GM23338 (cell line): ENCODE results near the gene SLK. TPM values are rescaled to one million over a fixed set of nuclear protein-coding genes. Genes with fewer than 3 reads are reported as not detected.

Source experiments
- ATAC-seq: fragments of 200-7000 bp; cut with Tn5 transposase; 3 replicates; pipeline ENCODE4 v1.9.1; 2020
- DNase-seq: peaks from one replicate; pipeline ENCODE4 v3.0.0-alpha.2; 2015; ENCODE audit warnings: low spot score
- H2AFZ ChIP-seq: fragments of 200-600 bp; sonication (generic); 2 replicates; pipeline ENCODE4 v1.8.0; 2016; ENCODE audit warnings: antibody characterized with exemption, mild to moderate bottlenecking, moderate library complexity
- H3F3A ChIP-seq: fragments of 200-600 bp; sonication (generic); replicated peaks from 2 replicates; pipeline ENCODE4 v1.8.0; 2017; ENCODE audit warnings: antibody characterized with exemption, mixed run types, low read depth
- H3K27ac ChIP-seq: fragments of 200-600 bp; sonication (generic); 2 replicates; pipeline ENCODE4 v1.6.1; 2016; ENCODE audit warnings: low read depth
- H3K27me3 ChIP-seq: fragments of 200-600 bp; sonication (generic); 2 replicates; pipeline ENCODE4 v1.8.0; 2016; ENCODE audit warnings: mild to moderate bottlenecking, mixed run types, moderate library complexity; ENCODE audit not compliant: insufficient read depth
- H3K36me3 ChIP-seq: fragments of 200-600 bp; sonication (generic); 2 replicates; pipeline ENCODE4 v1.8.0; 2016; ENCODE audit warnings: mild to moderate bottlenecking; ENCODE audit not compliant: insufficient read depth
- H3K4me1 ChIP-seq: fragments of 200-600 bp; sonication (generic); 2 replicates; pipeline ENCODE4 v1.8.0; 2016; ENCODE audit warnings: mild to moderate bottlenecking, moderate library complexity; ENCODE audit not compliant: insufficient read depth
- H3K4me2 ChIP-seq: fragments of 200-600 bp; sonication (generic); 2 replicates; pipeline ENCODE4 v1.7.1; 2017; ENCODE audit warnings: mixed run types
- H3K4me3 ChIP-seq: fragments of 200-600 bp; sonication (generic); 2 replicates; pipeline ENCODE4 v1.6.1; 2016; ENCODE audit warnings: mixed run types
- H3K79me2 ChIP-seq: fragments of 200-600 bp; sonication (generic); replicated peaks from 2 replicates; pipeline ENCODE4 v1.8.0; 2017; ENCODE audit warnings: mild to moderate bottlenecking; ENCODE audit not compliant: insufficient read depth
- H3K9me2 ChIP-seq: fragments of 200-600 bp; sonication (generic); 2 replicates; pipeline ENCODE4 v1.8.0; 2017; ENCODE audit not compliant: insufficient read depth
- H4K20me1 ChIP-seq: fragments of 200-600 bp; sonication (generic); replicated peaks from 2 replicates; pipeline ENCODE4 v1.8.0; 2017; ENCODE audit warnings: mild to moderate bottlenecking; ENCODE audit not compliant: insufficient read depth
- H3K27ac Mint-ChIP-seq: 2 replicates; pipeline ENCODE4 v1.8.0; 2020; ENCODE audit warnings: inconsistent platforms, mild to moderate bottlenecking, moderate library complexity, mixed read lengths
- H3K27me3 Mint-ChIP-seq: 3 replicates; pipeline ENCODE4 v1.8.0; 2022; ENCODE audit warnings: low read depth, mild to moderate bottlenecking, moderate library complexity, mixed read lengths, inconsistent platforms; ENCODE audit not compliant: insufficient read depth, poor library complexity
- H3K36me3 Mint-ChIP-seq: 3 replicates; pipeline ENCODE4 v1.8.0; 2021; ENCODE audit warnings: low read depth, mild to moderate bottlenecking, inconsistent platforms, moderate library complexity, mixed read lengths
- H3K4me1 Mint-ChIP-seq: 3 replicates; pipeline ENCODE4 v1.8.0; 2020; ENCODE audit warnings: mild to moderate bottlenecking, inconsistent platforms, mixed read lengths
- H3K4me3 Mint-ChIP-seq: 3 replicates; pipeline ENCODE4 v1.8.0; 2021; ENCODE audit warnings: moderate library complexity, mild to moderate bottlenecking, inconsistent platforms, mixed read lengths
- H3K9me3 Mint-ChIP-seq: 3 replicates; pipeline ENCODE4 v1.8.0; 2020; ENCODE audit warnings: moderate library complexity, mild to moderate bottlenecking, inconsistent platforms, mixed read lengths
- CREB1 ChIP-seq: fragments of 250-450 bp; sonication (Bioruptor Pico); IDR thresholded peaks from 2 replicates; pipeline ENCODE4 v1.5.0; 2020; ENCODE audit warnings: low read depth, mild to moderate bottlenecking, moderate library complexity
- NANOG ChIP-seq: IDR thresholded peaks from 2 replicates; pipeline ENCODE4 v1.6.1; 2016; ENCODE audit warnings: antibody characterized with exemption, borderline replicate concordance
- POLR2AphosphoS5 ChIP-seq: IDR thresholded peaks from 2 replicates; pipeline ENCODE4 v1.6.1; 2016; ENCODE audit warnings: antibody characterized with exemption, low read depth
- ZNF114 ChIP-seq: fragments of 250-450 bp; sonication (Bioruptor Pico); IDR thresholded peaks from 2 replicates; pipeline ENCODE4 v1.5.0; 2020; ENCODE audit warnings: mild to moderate bottlenecking, moderate library complexity
- polyA plus RNA-seq: library from polyadenylated mRNA; unstranded; fragments of >200 nt; fragmentation: Nextera tagmentation; extraction: Ambion mirVana; gene quantifications from 2 replicates; pipeline ENCODE4 v1.2.1, GENCODE V29; 2016
- total RNA-seq: library from RNA; depleted of rRNA; stranded (reverse); fragments of >200 nt; shearing (Covaris generic); gene quantifications from 2 replicates; pipeline ENCODE4 v1.2.3, GENCODE V29; 2014
- TF ChIP-seq, protein P1 (sequence below): fragments of 250-450 bp; sonication (Bioruptor Pico); IDR thresholded peaks from 2 replicates; pipeline ENCODE4 v1.5.0; 2020; ENCODE audit warnings: mild to moderate bottlenecking, moderate library complexity
- TF ChIP-seq, protein P2 (sequence below): IDR thresholded peaks from 2 replicates; pipeline ENCODE4 v1.6.1; 2016; ENCODE audit warnings: antibody characterized with exemption
- TF ChIP-seq, protein P3 (sequence below): IDR thresholded peaks from one replicate; pipeline ENCODE4 v1.6.1; 2018; ENCODE audit warnings: antibody characterized with exemption; ENCODE audit not compliant: unreplicated experiment
- TF ChIP-seq, protein P4 (sequence below), 2 experiments: fragments of 200-600 bp in 1 of 2; sonication (generic) in 1 of 2; conservative IDR thresholded peaks; 2 replicates each; pipeline versions ENCODE4 v1.5.1 to v1.6.1; 2016 to 2017; ENCODE audit warnings: antibody characterized with exemption in 2 of 2, low read depth in 2 of 2, mild to moderate bottlenecking in 2 of 2, moderate library complexity in 1 of 2

SLK gene
- total and polyA plus RNA-seq, 2 experiments from 2014 or later, result 8.4 to 21.5 TPM

DNA sequence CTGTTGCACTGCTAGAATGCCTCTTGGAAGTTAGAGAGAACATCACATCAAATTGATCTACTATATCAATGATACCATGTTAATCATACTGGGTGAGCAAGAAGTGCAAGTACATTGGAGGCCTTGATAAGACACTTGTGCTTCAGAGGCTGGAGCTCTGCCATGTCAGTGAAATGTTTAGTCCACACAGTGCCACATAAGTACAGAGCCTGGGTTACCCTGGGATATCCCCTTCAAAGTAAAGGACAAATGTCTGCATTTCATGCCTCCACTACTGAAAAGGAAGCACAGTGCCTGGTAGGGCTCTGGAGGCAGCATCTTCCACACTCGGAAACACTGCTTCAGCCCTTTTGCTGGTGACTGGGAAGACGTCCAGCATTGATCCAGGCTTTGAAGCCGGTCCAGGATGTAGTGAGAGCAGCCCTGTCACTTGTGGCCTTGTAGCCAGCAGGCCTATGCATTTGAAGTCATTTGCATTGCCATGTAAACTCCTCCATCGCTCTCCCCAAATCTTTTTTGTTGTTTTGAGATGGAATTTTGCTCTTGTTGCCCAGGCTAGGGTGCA is 33.3 kb upstream of the SLK start:
- no peak for ATAC-seq

DNA sequence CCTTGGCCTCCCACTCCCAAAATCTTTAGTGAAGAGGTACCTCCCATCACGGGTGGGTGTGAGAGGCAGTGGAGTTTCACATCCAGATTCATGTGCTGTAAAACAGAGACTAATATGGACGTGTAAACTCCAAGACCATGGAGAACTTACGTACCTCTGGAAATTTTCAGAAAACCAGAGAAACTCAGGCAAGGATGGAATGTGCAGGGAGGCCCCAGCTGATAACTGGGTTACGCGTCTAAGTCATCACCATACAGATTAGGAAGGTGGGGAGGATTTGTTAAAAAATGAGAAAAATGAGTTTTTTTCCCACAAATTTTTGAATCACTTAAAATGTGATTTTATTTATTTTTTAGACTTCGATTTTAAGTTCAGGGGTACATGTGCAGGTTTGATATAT is 32.6 kb upstream of the SLK start:
- Mint-ChIP-seq H3K27ac (no peak overlapping the region), H3K27me3 (no peaks in the 10 kb centered on the region), H3K4me3 (no peak overlapping the region), H3K36me3 (no peaks in the 10 kb centered on the region), H3K9me3 (no peaks in the 10 kb centered on the region; the same call in 2 of the 3 replicates), H3K4me1 (peaks cover 7% of the 10 kb centered on the region)
- no peak overlapping the region for H2AFZ ChIP-seq
- H3K36me3 ChIP-seq, result no peaks in the 10 kb centered on the region
- no peaks in the 10 kb centered on the region for H3F3A ChIP-seq
- no peaks in the 10 kb centered on the region for H3K79me2 ChIP-seq
- DNase-seq (no peak), ATAC-seq (no peak)
- H3K4me1 ChIP-seq, result peaks cover 6% of the 10 kb centered on the region
- no peaks in the 10 kb centered on the region for H4K20me1 ChIP-seq
- H3K4me2 ChIP-seq, result no peak overlapping the region
- no peak overlapping the region for H3K4me3 ChIP-seq
- H3K9me2 ChIP-seq, result no peaks in the 10 kb centered on the region
- H3K27ac ChIP-seq, result no peak overlapping the region
- H3K27me3 ChIP-seq, result no peaks in the 10 kb centered on the region
- TF ChIP-seq, protein P1, sequence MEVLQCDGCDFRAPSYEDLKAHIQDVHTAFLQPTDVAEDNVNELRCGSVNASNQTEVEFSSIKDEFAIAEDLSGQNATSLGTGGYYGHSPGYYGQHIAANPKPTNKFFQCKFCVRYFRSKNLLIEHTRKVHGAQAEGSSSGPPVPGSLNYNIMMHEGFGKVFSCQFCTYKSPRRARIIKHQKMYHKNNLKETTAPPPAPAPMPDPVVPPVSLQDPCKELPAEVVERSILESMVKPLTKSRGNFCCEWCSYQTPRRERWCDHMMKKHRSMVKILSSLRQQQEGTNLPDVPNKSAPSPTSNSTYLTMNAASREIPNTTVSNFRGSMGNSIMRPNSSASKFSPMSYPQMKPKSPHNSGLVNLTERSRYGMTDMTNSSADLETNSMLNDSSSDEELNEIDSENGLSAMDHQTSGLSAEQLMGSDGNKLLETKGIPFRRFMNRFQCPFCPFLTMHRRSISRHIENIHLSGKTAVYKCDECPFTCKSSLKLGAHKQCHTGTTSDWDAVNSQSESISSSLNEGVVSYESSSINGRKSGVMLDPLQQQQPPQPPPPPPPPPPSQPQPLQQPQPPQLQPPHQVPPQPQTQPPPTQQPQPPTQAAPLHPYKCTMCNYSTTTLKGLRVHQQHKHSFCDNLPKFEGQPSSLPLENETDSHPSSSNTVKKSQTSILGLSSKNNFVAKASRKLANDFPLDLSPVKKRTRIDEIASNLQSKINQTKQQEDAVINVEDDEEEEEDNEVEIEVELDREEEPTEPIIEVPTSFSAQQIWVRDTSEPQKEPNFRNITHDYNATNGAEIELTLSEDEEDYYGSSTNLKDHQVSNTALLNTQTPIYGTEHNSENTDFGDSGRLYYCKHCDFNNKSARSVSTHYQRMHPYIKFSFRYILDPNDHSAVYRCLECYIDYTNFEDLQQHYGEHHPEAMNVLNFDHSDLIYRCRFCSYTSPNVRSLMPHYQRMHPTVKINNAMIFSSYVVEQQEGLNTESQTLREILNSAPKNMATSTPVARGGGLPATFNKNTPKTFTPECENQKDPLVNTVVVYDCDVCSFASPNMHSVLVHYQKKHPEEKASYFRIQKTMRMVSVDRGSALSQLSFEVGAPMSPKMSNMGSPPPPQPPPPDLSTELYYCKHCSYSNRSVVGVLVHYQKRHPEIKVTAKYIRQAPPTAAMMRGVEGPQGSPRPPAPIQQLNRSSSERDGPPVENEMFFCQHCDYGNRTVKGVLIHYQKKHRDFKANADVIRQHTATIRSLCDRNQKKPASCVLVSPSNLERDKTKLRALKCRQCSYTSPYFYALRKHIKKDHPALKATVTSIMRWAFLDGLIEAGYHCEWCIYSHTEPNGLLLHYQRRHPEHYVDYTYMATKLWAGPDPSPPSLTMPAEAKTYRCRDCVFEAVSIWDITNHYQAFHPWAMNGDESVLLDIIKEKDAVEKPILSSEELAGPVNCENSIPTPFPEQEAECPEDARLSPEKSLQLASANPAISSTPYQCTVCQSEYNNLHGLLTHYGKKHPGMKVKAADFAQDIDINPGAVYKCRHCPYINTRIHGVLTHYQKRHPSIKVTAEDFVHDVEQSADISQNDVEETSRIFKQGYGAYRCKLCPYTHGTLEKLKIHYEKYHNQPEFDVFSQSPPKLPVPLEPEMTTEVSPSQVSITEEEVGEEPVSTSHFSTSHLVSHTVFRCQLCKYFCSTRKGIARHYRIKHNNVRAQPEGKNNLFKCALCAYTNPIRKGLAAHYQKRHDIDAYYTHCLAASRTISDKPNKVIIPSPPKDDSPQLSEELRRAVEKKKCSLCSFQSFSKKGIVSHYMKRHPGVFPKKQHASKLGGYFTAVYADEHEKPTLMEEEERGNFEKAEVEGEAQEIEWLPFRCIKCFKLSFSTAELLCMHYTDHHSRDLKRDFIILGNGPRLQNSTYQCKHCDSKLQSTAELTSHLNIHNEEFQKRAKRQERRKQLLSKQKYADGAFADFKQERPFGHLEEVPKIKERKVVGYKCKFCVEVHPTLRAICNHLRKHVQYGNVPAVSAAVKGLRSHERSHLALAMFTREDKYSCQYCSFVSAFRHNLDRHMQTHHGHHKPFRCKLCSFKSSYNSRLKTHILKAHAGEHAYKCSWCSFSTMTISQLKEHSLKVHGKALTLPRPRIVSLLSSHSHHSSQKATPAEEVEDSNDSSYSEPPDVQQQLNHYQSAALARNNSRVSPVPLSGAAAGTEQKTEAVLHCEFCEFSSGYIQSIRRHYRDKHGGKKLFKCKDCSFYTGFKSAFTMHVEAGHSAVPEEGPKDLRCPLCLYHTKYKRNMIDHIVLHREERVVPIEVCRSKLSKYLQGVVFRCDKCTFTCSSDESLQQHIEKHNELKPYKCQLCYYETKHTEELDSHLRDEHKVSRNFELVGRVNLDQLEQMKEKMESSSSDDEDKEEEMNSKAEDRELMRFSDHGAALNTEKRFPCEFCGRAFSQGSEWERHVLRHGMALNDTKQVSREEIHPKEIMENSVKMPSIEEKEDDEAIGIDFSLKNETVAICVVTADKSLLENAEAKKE (CRISPR knock-in tag), result no peak
- TF ChIP-seq, protein P2, sequence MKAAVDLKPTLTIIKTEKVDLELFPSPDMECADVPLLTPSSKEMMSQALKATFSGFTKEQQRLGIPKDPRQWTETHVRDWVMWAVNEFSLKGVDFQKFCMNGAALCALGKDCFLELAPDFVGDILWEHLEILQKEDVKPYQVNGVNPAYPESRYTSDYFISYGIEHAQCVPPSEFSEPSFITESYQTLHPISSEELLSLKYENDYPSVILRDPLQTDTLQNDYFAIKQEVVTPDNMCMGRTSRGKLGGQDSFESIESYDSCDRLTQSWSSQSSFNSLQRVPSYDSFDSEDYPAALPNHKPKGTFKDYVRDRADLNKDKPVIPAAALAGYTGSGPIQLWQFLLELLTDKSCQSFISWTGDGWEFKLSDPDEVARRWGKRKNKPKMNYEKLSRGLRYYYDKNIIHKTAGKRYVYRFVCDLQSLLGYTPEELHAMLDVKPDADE, result no peak
- TF ChIP-seq CREB1 (CRISPR knock-in tag), result no peak
- no peak for TF ChIP-seq POLR2AphosphoS5
- TF ChIP-seq ZNF114 (CRISPR knock-in tag), result no peak
- TF ChIP-seq, protein P3, sequence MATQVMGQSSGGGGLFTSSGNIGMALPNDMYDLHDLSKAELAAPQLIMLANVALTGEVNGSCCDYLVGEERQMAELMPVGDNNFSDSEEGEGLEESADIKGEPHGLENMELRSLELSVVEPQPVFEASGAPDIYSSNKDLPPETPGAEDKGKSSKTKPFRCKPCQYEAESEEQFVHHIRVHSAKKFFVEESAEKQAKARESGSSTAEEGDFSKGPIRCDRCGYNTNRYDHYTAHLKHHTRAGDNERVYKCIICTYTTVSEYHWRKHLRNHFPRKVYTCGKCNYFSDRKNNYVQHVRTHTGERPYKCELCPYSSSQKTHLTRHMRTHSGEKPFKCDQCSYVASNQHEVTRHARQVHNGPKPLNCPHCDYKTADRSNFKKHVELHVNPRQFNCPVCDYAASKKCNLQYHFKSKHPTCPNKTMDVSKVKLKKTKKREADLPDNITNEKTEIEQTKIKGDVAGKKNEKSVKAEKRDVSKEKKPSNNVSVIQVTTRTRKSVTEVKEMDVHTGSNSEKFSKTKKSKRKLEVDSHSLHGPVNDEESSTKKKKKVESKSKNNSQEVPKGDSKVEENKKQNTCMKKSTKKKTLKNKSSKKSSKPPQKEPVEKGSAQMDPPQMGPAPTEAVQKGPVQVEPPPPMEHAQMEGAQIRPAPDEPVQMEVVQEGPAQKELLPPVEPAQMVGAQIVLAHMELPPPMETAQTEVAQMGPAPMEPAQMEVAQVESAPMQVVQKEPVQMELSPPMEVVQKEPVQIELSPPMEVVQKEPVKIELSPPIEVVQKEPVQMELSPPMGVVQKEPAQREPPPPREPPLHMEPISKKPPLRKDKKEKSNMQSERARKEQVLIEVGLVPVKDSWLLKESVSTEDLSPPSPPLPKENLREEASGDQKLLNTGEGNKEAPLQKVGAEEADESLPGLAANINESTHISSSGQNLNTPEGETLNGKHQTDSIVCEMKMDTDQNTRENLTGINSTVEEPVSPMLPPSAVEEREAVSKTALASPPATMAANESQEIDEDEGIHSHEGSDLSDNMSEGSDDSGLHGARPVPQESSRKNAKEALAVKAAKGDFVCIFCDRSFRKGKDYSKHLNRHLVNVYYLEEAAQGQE, result no peak

More for the DNA sequence above, 33.3 kb upstream of the SLK start:
- H3K36me3 Mint-ChIP-seq, result no peaks in the 10 kb centered on the region
- no peak for DNase-seq
- no peak overlapping the region for H3K4me3 ChIP-seq
- H3K9me3 Mint-ChIP-seq, result no peaks in the 10 kb centered on the region; the same call in 2 of the 3 replicates
- no peaks in the 10 kb centered on the region for H3F3A ChIP-seq
- H3K4me1 Mint-ChIP-seq, result peaks cover 14% of the 10 kb centered on the region
- no peaks in the 10 kb centered on the region for H4K20me1 ChIP-seq
- H3K79me2 ChIP-seq, result no peaks in the 10 kb centered on the region
- H2AFZ ChIP-seq, result no peak overlapping the region; the same call in 1 of the 2 replicates
- H3K4me2 ChIP-seq, result no peak overlapping the region
- TF ChIP-seq NANOG (no peak), ZNF114 (CRISPR knock-in tag) (no peak)
- TF ChIP-seq, protein P4, sequence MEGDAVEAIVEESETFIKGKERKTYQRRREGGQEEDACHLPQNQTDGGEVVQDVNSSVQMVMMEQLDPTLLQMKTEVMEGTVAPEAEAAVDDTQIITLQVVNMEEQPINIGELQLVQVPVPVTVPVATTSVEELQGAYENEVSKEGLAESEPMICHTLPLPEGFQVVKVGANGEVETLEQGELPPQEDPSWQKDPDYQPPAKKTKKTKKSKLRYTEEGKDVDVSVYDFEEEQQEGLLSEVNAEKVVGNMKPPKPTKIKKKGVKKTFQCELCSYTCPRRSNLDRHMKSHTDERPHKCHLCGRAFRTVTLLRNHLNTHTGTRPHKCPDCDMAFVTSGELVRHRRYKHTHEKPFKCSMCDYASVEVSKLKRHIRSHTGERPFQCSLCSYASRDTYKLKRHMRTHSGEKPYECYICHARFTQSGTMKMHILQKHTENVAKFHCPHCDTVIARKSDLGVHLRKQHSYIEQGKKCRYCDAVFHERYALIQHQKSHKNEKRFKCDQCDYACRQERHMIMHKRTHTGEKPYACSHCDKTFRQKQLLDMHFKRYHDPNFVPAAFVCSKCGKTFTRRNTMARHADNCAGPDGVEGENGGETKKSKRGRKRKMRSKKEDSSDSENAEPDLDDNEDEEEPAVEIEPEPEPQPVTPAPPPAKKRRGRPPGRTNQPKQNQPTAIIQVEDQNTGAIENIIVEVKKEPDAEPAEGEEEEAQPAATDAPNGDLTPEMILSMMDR (conservative IDR thresholded peaks at IDR 0.05; ENCODE audit: low read depth in 2 of 2), result no peak
- H3K9me2 ChIP-seq, result no peaks in the 10 kb centered on the region
- no peaks in the 10 kb centered on the region for H3K27me3 Mint-ChIP-seq
- H3K27ac Mint-ChIP-seq, result no peak overlapping the region
- peaks cover 13% of the 10 kb centered on the region for H3K4me1 ChIP-seq
- H3K27ac ChIP-seq, result no peak overlapping the region
- no peaks in the 10 kb centered on the region for H3K27me3 ChIP-seq
- no peaks in the 10 kb centered on the region for H3K36me3 ChIP-seq
- H3K4me3 Mint-ChIP-seq, result no peak overlapping the region
